ENCODE data around the gene HSD17B3.

DNA sequence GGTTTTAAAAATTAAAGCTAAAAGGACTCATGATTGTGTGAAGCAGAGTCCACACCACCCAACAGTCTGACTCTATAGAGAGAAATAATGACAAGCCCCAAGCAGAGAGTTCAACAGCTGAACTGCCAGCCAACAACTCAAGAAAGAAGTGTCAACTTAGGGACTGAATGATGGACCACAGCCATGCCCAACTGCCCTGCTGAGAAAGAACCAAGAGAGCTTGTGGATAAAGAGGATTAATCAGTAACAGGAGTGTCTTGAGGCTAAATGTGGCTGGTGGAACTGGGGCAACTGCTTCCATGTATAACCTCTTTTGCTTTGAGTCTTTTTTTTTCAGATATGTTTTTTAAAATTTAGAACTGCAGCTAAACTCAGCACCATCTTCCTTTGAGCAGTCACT, 109.3 kb downstream of the HSD17B3 start:
- TF ChIP-seq, protein P1, sequence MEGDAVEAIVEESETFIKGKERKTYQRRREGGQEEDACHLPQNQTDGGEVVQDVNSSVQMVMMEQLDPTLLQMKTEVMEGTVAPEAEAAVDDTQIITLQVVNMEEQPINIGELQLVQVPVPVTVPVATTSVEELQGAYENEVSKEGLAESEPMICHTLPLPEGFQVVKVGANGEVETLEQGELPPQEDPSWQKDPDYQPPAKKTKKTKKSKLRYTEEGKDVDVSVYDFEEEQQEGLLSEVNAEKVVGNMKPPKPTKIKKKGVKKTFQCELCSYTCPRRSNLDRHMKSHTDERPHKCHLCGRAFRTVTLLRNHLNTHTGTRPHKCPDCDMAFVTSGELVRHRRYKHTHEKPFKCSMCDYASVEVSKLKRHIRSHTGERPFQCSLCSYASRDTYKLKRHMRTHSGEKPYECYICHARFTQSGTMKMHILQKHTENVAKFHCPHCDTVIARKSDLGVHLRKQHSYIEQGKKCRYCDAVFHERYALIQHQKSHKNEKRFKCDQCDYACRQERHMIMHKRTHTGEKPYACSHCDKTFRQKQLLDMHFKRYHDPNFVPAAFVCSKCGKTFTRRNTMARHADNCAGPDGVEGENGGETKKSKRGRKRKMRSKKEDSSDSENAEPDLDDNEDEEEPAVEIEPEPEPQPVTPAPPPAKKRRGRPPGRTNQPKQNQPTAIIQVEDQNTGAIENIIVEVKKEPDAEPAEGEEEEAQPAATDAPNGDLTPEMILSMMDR (IDR thresholded peaks at IDR 0.05), result no peak
- TF ChIP-seq EZH2 (IDR thresholded peaks at IDR 0.05) (no peak), EZH2phosphoT487 (IDR thresholded peaks at IDR 0.05) (no peak)
